ENCODE data around the gene NDUFA11.
A peak's percentile ranks its signal among the peaks of the same experiment; 100 is the strongest.

NDUFA11 gene

DNA sequence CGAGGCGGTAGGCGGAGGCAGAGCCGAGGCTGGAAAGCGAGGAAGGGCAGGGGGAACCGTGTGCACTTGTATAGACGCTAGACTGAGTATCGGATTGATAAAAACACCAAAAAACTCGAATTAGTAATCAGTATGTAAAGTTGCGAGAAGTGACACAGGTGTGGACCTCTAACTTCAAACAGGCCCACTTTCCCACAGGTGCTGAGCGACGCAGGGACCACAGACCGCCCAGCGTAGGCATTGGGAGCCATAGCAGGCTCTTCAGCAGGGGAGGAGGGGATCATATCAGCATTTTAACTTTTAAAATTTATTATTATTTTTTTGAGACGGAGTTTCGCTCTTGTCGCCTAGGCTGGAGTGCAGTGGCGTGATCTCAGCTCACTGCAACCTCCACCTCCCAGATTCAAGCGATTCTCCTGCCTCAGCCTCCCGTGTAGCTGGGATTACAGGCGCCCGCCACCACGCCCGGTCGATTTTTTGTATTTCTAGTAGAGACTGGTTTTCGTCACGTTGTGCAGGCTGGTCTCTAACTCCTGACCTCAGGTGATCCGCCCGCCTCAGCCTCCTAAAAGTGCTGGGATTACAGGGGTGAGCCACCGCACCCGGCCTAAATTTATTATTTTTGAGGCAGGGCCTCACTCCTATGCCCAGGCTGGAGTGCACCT is 1.7 kb upstream of the NDUFA11 start:
- no peak for DNase-seq

GRCh38 chr19:5904352-5905113 is 943 bp upstream of the NDUFA11 start, which contains the start of gene VMAC:
Gene VMAC (plus strand): TSS chr19:5904872. CDS start chr19:5904891, 19 bp downstream.
- DNase-seq: peak; percentile 100

- no peak for DNase-seq
These were observed 450 bp downstream of the NDUFA11 start for GRCh38 chr19:5903056-5903623.

- no peak for DNase-seq
These were observed 2.6 kb downstream of the NDUFA11 start for GRCh38 chr19:5900976-5901375.

DNA sequence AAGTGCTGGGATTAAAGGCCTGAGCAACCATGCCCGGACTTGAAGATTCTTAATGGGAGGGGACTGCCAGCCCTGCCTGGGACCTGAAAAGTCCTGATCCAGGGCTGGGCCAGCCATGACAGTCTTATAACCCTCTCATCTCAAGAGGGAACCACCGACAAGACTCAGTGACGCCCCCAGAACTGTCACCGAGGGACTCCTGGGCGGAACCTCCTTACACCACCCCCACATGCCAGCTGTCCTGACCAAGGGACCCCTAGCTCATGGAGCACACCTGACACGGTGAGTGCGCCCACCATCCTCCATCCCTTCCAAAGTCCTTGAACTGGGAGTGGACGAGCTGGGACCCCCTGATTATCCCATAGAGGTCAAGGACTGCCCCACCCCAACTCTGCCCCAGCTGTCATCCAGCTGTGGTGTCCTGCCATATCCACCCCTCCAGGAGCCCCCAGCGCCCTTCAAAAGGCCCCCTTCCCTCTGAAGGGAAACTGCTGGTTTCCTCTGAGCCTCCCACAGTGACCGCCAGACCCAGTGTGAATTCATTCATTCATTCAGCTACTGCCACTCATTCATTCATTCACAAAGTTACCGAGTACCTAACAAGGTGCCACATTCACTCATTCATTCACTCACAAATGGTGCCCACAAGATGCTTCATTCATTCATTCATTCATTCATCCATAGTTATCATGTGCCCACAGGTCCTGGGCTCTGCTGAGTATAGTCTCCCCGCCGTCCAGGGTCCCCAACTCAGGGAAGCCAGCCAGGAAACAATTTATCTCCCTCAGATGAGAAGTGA is 3.7 kb downstream of the NDUFA11 start:
- DNase-seq: no peak

- no peak for DNase-seq
These were observed 6.2 kb downstream of the NDUFA11 start for GRCh38 chr19:5897189-5897969.

GRCh38 chr19:5896365-5897076 is 7.1 kb downstream of the NDUFA11 start:
- no peak for DNase-seq

- DNase-seq: no peak
These were observed 7.7 kb downstream of the NDUFA11 start for GRCh38 chr19:5895890-5896289.

DNA sequence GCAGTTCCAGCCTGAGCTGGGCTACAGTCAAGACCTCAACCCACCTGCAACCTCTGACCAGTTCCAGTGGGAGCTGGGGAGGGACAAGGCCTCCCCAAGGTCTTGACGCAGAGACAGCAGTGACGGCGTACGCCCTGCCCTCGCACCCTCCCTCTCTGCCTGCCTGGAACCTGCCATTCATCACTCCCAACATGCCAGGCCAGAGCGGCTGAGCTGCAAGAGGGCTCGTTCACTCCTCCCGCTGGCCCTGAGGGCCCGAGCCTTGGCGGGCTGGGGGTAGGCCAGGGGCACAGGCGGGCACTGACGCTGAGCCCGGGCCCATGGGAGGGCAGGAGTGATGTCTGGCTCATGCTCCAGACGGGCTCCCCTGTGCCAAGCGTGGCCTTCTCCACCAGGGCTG is 8.2 kb downstream of the NDUFA11 start:
- DNase-seq: no peak

GRCh38 chr19:5894704-5895349 is 8.8 kb downstream of the NDUFA11 start:
- no peak for DNase-seq

DNA sequence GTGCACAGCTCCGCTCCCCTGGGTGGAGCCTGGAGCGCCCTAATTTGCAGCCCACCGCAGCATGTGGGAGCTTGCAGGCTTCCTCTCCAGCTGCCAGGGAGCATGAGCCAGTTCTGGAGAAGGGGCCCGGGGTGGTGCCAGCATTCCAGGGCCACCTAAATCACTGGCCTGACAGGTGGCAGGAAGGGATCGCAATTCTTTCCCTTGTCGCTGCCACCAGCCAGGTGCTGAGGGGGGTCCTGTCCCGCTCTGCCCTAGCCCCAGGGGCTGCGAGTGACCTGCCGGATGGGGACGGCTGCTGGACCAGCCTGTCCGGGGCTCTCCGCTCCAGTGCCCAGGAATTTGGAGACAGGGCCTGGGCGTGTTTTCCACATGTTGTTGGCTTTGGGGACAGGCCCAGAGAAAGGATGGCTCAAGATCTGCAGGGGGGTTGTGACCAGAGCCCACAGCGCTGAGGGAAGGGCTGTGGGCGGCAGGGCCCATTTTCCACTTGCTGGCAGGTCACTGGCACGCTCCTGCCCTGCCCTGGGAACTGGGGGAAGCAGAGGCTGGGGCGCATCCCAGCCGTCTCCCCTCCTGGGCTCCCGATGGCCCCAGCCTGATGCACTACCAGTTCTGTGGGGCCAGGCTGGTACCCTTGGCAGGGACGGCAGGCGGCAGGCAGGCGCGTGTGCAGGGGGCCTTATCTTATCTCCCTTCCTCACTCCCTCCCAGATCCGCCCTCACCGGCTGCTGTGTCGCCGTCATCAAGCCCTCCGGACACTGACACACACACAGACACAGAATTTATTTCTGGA is 9.5 kb downstream of the NDUFA11 start:
- no peak for DNase-seq

DNA sequence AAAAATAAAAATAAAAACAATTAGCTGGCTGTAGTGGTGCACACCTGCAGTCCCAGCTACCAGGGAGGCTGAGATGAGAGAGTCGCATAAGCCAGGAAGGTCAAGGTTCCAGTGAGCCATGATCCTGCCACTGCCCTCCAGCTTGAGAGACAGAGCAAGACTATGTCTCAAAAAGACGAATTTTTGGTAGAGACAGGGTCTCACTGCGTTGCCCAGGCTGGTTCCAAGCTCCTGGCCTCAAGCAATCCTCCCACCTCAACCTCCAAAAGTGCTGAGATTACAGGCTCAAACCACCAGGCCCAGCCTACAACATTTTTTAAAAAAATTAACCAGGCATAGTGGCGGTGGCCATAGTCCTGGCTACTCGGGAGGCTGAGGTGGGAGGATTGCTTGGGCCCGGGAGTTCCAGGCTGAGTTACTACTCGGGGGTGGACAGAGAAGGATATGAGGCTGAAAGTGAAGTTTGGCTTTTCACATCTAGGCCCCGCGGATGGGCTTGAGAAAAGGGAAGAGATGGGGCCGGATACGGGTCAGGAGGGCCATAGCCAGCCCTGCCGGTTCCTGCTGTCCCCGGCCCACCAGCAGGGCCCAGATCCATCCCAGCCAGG is 10.2 kb downstream of the NDUFA11 start:
- DNase-seq: no peak

DNA sequence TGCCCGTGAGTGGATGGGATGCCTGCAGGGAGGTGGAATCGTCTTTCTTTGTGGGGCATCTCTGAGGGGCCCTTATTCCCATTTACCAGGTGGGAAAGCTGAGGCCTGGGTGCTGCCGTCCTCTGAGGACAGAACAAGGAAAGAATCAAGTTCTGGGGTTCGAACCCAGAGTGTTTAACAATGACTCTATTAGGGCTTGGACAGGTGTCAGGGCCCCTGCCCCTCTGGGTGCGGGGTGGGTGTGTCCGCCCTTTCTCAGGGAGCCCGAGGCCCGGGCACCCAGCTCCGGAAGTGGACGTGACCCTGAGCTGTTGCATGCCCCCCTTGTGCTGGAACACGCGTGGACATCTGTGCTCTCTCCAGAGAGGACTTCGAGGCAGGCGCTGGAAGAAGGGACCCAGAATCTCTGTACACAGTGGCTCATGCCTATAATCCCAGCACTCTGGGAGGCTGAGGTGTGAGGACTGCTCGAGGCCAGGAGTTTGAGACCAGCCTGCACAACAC is 10.8 kb downstream of the NDUFA11 start:
- DNase-seq: no peak

- no peak for DNase-seq
These were observed 11.4 kb downstream of the NDUFA11 start for GRCh38 chr19:5891938-5892771.

GRCh38 chr19:5891572-5891937 is 12.0 kb downstream of the NDUFA11 start:
- DNase-seq: no peak

- DNase-seq: no peak
These were observed 13.5 kb downstream of the NDUFA11 start for GRCh38 chr19:5890099-5890498.

DNA sequence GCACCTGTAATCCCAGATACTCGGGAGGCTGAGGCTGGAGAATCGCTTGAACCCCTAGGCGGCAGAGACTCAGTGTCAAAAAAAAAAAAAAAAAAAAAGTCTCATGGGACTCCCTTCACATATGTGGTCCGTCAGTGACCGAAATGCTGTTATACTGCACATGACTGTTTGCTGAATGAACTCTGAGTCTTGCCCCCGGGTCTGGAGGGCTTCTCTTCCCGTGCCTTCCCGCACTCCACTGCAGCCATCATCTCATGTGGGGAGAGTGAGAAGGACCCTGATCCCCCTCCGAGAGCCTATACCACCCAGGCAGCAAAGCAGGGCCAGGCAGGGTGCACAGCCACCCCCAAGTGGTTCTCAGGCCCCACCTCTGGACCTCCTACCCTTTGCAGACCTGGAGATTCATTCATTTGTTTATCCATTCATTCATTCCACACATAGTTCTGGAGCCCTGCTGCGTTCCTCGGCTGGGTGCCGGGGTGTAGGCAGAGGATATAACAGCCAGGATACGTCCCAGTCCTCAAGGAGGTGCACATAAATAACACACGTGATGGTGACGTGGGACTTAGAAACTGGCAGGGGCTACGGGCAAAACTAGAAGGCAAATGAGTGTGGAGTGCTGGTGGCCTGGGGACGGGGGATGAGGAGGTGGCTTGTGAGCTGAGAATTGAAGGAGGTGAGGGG is 14.2 kb downstream of the NDUFA11 start:
- DNase-seq: no peak

Data from bone marrow (tissue), 2 donors.